Gastroesophageal sphincter (tissue), 4 donors: Measurements from ENCODE around the gene CERS3. TPM values are rescaled to one million over a fixed set of nuclear protein-coding genes. Genes with fewer than 3 reads are reported as not detected.

Experiments
- ATAC-seq: fragments of 150-250 bp; one replicate; pipeline ENCODE4 v1.9.1; 2016; ENCODE audit warnings: mild to moderate bottlenecking, moderate library complexity
- H3K27ac ChIP-seq, 4 donors: fragments of 200-600 bp; sonication (generic) in 3 of 4; 1 replicate in 3 of 4; 2 replicates in 1 of 4; pipeline ENCODE4 v1.5.1; 2016 to 2019
- H3K27me3 ChIP-seq: fragments of 200-600 bp; sonication (generic); one replicate; pipeline ENCODE4 v1.5.1; 2019
- H3K36me3 ChIP-seq, 2 donors: fragments of 200-600 bp; sonication (generic); one replicate each; pipeline ENCODE4 v1.5.1; 2019; ENCODE audit warnings: control low read depth in 1 of 2
- H3K4me1 ChIP-seq, 3 donors: fragments of 200-600 bp; sonication (generic); 1 replicate in 2 of 3; 2 replicates in 1 of 3; pipeline ENCODE4 v1.5.1; 2016 to 2019; ENCODE audit warnings: control low read depth in 2 of 3
- H3K4me3 ChIP-seq, 2 donors: fragments of 200-600 bp; sonication (generic); one replicate each; pipeline ENCODE4 v1.5.1; 2019; ENCODE audit warnings: mild to moderate bottlenecking in 1 of 2, moderate library complexity in 1 of 2
- H3K9me3 ChIP-seq, 3 donors: fragments of 200-600 bp; sonication (generic); one replicate each; pipeline ENCODE4 v1.5.1; 2017 to 2019; ENCODE audit warnings: control low read depth in 2 of 3
- CTCF ChIP-seq, 4 experiments: fragments of 200-600 bp in 2 of 4; fragments of 450-650 bp in 2 of 4; sonication (generic) in 1 of 4; IDR thresholded peaks; one replicate each; pipeline ENCODE4 v1.5.1; 2017 to 2019; ENCODE audit warnings: antibody characterized with exemption in 4 of 4, mild to moderate bottlenecking in 2 of 4, moderate library complexity in 2 of 4
- EP300 ChIP-seq: sonication (generic); formaldehyde crosslinking; IDR thresholded peaks from one replicate; pipeline ENCODE4 v1.6.1; 2017; ENCODE audit warnings: antibody characterized with exemption, mild to moderate bottlenecking
- POLR2A ChIP-seq, 2 donors: fragments of 450-650 bp; IDR thresholded peaks; one replicate each; pipeline ENCODE4 v1.6.1; 2017; ENCODE audit warnings: antibody characterized with exemption in 2 of 2, mild to moderate bottlenecking in 2 of 2, moderate library complexity in 1 of 2
- POLR2AphosphoS5 ChIP-seq: sonication (generic); formaldehyde crosslinking; IDR thresholded peaks from one replicate; pipeline ENCODE4 v1.6.1; 2017; ENCODE audit warnings: antibody characterized with exemption
- WGBS, 2 donors: methylation state at CpG; one replicate each; pipeline ENCODE4 v1.1.5; 2018; ENCODE audit warnings: low coverage in 1 of 2; 5-methylcytosine and 5-hydroxymethylcytosine counted together
- total RNA-seq, 4 donors: library from RNA; depleted of rRNA; stranded (reverse); fragments of >200 nt; gene quantifications; one replicate each; pipeline ENCODE4 v1.1.0, GENCODE V29; 2016

Gene CERS3
- total RNA-seq, 4 donors from 2014 or later = 0.27 to 7.6 (median 1.1) TPM

GRCh38 chr15:100464256-100464655 is 64.5 kb downstream of the CERS3 start:
- Histone ChIP-seq H3K36me3 (no peaks in the 10 kb centered on the region), H3K9me3 (no peaks in the 10 kb centered on the region), H3K27me3 (no peaks in the 10 kb centered on the region), H3K4me3 (no peak overlapping the region), H3K27ac (no peak overlapping the region), H3K4me1 (peaks cover 0 to 10% (median 3%) of the 10 kb centered on the region in 3 donors)
- ATAC-seq = no peak
- TF ChIP-seq CTCF (IDR thresholded peaks at IDR 0.05) (no peak), POLR2AphosphoS5 (no peak), POLR2A (IDR thresholded peaks at IDR 0.05) (no peak)
- 73 to 94% methylated on average over 2 of the region's 3 CpGs for WGBS, 2 donors

GRCh38 chr15:100463515-100463914 is 65.2 kb downstream of the CERS3 start:
- 89 to 97% methylated on average over 3 of the region's 4 CpGs for WGBS, 2 donors
- Histone ChIP-seq H3K4me3 (no peak overlapping the region), H3K9me3 (peaks cover 0 to 4% (median 0%) of the 10 kb centered on the region in 3 donors), H3K36me3 (no peaks in the 10 kb centered on the region), H3K27me3 (no peaks in the 10 kb centered on the region), H3K4me1 (peaks cover 0 to 7% (median 3%) of the 10 kb centered on the region in 3 donors), H3K27ac (no peak overlapping the region)
- ATAC-seq = no peak
- TF ChIP-seq POLR2A (IDR thresholded peaks at IDR 0.05) (no peak), EP300 (no peak), CTCF (IDR thresholded peaks at IDR 0.05) (no peak), POLR2AphosphoS5 (no peak)

- Histone ChIP-seq H3K36me3 (no peaks in the 10 kb centered on the region), H3K27me3 (no peaks in the 10 kb centered on the region), H3K4me3 (no peak overlapping the region), H3K9me3 (peaks cover 0 to 26% (median 0%) of the 10 kb centered on the region in 3 donors), H3K27ac (no peak overlapping the region), H3K4me1 (no peaks in the 10 kb centered on the region)
- TF ChIP-seq POLR2AphosphoS5 (no peak), CTCF (IDR thresholded peaks at IDR 0.05) (no peak), POLR2A (IDR thresholded peaks at IDR 0.05) (no peak), EP300 (no peak)
- no peak for ATAC-seq
- WGBS, 2 donors = 43% methylated on average over 2 of the region's 2 CpGs; no CpG with 5 or more reads in 1 of the 2 donors
These were observed 67.7 kb downstream of the CERS3 start for GRCh38 chr15:100461049-100461448.

- no peak for ATAC-seq
- H3K36me3 ChIP-seq = no peaks in the 10 kb centered on the region
- TF ChIP-seq POLR2A (IDR thresholded peaks at IDR 0.05) (no peak), EP300 (no peak), POLR2AphosphoS5 (no peak), CTCF (IDR thresholded peaks at IDR 0.05) (no peak)
- WGBS, 2 donors = 36 to 82% methylated on average over 1 of the region's 1 CpG
- no peak overlapping the region for H3K27ac ChIP-seq
- H3K27me3 ChIP-seq = no peaks in the 10 kb centered on the region
- H3K9me3 ChIP-seq = peaks cover 0 to 26% (median 0%) of the 10 kb centered on the region in 3 donors
- no peak overlapping the region for H3K4me3 ChIP-seq
- no peaks in the 10 kb centered on the region for H3K4me1 ChIP-seq
These were observed 71.5 kb downstream of the CERS3 start for GRCh38 chr15:100457201-100457600.

GRCh38 chr15:100454148-100454547 is 74.6 kb downstream of the CERS3 start:
- no peaks in the 10 kb centered on the region for H3K4me1 ChIP-seq
- H3K27me3 ChIP-seq = no peaks in the 10 kb centered on the region
- H3K4me3 ChIP-seq = no peak overlapping the region
- no peak for TF ChIP-seq POLR2AphosphoS5
- no peak for TF ChIP-seq CTCF (IDR thresholded peaks at IDR 0.05)
- no peak for TF ChIP-seq POLR2A (IDR thresholded peaks at IDR 0.05)
- no peak for TF ChIP-seq EP300
- peaks cover 0 to 47% (median 0%) of the 10 kb centered on the region in 3 donors for H3K9me3 ChIP-seq
- no peak for ATAC-seq
- 67 to 77% methylated on average over 2 of the region's 2 CpGs for WGBS, 2 donors
- H3K36me3 ChIP-seq = no peaks in the 10 kb centered on the region
- no peak overlapping the region for H3K27ac ChIP-seq
